ENCODE data around the gene MCM7. TPM values are rescaled to one million over a fixed set of nuclear protein-coding genes. Genes with fewer than 3 reads are reported as not detected.

Gene MCM7
- total RNA-seq, 1 donor from 2014 or later: 21.6 TPM

GRCh38 chr7:100126239-100126930 lies 25.2 kb upstream of the MCM7 start:
- ATAC-seq (ENCODE audit: poor library complexity) (peak; percentile 34), DNase-seq (no peak)
- intact Hi-C loops (cut with DNase I): no loop called here

DNA sequence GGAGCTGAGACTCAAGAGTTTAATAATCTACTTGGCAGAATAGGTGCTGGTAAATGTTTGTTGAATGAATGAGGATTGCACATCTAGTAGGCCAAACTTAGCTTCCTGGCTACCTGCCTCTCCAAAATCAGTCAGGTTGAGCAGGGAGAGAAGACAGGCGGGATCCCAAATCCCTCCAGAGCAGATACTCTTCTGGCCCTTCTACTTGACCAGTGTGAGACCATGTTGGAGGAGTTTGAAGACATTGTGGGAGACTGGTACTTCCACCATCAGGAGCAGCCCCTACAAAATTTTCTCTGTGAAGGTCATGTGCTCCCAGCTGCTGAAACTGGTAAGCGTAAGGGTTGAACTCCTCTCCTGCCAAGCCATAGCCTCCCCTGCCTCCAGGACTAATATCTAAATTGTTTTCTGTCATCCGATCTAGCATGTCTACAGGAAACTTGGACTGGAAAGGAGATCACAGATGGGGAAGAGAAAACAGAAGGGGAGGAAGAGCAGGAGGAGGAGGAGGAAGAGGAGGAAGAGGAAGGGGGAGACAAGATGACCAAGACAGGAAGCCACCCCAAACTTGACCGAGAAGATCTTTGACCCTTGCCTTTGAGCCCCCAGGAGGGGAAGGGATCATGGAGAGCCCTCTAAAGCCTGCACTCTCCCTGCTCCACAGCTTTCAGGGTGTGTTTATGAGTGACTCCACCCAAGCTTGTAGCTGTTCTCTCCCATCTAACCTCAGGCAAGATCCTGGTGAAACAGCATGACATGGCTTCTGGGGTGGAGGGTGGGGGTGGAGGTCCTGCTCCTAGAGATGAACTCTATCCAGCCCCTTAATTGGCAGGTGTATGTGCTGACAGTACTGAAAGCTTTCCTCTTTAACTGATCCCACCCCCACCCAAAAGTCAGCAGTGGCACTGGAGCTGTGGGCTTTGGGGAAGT lies 23.4 kb upstream of the MCM7 start:
- intact Hi-C loops (cut with DNase I): no loop called here
- no peak for ATAC-seq (ENCODE audit: poor library complexity)
- DNase-seq: no peak

GRCh38 chr7:100122568-100122967 lies 21.4 kb upstream of the MCM7 start:
- ATAC-seq (ENCODE audit: poor library complexity) (no peak), DNase-seq (no peak)
- intact Hi-C loops (cut with DNase I): no loop called here

GRCh38 chr7:100122067-100122466 lies 20.9 kb upstream of the MCM7 start:
- ATAC-seq (ENCODE audit: poor library complexity) (no peak), DNase-seq (no peak)
- intact Hi-C loops (cut with DNase I): no loop called here

DNA sequence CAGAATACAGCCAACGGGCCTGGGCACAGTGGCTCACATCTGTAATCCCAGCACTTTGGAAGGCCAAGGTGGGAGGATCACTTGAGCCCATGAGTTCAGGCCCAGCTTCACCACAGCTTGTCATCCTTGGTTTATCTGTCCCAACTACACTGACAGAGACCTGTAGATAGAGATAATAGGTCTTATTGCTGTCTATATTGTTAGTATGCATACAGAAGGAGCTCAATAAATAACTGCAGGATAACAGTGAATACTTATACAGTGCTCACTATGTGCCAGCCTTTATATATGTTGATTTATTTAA lies 19.5 kb upstream of the MCM7 start:
- ATAC-seq (ENCODE audit: poor library complexity): no peak
- DNase-seq: no peak
- intact Hi-C loops (cut with DNase I): no loop called here

GRCh38 chr7:100119970-100120732 lies 19.0 kb upstream of the MCM7 start:
- ATAC-seq (ENCODE audit: poor library complexity): peak; percentile 77
- intact Hi-C loops (cut with DNase I): no loop called here
- peak; percentile 69 for DNase-seq

- DNase-seq: peak; percentile 97
- ATAC-seq (ENCODE audit: poor library complexity): peak; percentile 98
- intact Hi-C loops (cut with DNase I): no loop called here
Observed at GRCh38 chr7:100119072-100119969, 18.1 kb upstream of the MCM7 start, which contains the start of the genes CNPY4 and TAF6. Gene CNPY4, plus strand, starts transcription at chr7:100119634. Its CDS starts 111 bp downstream, at chr7:100119745. Gene TAF6, minus strand, starts transcription at chr7:100119358. Its CDS starts 5,149 bp downstream, at chr7:100114209.

DNA sequence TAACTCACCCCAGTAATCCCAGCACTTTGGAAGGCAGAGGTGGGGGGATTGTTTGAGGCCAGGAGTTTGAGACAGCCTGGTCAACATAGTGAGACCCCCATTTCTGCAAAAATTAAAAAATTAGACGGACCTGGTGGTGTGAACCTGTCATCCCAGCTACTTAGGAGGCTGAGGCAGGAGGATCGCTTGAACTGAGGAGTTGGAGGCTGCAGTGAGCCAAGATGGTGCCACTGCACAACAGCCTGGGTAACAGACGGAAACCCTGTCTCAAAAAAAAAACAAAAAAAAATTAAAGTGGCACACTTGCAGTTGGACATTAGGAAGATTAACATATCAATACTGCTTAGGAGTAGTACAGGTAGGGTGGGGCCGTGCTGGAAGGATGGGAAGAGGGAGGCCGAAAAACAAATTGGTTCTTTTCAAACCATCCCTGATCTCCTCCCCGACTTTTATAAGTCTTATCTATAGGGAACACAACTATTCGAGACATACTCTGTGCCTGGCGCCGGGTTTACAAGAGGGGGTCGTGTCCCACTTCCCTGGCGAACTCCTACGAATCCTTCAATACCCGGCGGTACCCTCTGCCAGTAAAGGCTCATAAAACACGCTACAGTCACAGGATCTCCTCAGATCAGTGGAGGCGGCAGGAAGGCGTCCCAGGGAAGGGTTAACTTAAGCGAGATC lies 17.3 kb upstream of the MCM7 start:
- intact Hi-C loops (cut with DNase I): no loop called here
- DNase-seq: no peak
- ATAC-seq (ENCODE audit: poor library complexity): no peak

DNA sequence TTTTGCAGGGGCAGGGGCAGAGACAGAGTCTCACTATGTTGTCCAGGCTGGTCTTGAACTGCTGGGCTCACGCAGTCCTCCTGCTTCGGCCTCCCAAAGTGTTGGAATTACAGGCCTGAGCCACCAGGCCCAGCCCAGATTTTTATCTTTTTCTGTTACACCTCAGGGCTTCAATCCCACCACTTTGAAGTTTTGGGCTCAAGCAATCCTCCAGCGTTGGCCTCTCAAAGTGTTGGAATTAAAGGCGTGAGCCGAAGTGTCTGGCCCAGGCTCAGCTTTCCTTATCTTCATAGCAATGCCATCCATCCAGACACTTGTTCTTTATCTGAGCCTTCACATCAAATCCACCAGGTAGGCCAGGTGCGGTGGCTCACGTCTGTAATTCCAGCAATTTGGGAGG lies 13.8 kb upstream of the MCM7 start:
- intact Hi-C loops (cut with DNase I): no loop called here
- ATAC-seq (ENCODE audit: poor library complexity) (no peak), DNase-seq (no peak)

DNA sequence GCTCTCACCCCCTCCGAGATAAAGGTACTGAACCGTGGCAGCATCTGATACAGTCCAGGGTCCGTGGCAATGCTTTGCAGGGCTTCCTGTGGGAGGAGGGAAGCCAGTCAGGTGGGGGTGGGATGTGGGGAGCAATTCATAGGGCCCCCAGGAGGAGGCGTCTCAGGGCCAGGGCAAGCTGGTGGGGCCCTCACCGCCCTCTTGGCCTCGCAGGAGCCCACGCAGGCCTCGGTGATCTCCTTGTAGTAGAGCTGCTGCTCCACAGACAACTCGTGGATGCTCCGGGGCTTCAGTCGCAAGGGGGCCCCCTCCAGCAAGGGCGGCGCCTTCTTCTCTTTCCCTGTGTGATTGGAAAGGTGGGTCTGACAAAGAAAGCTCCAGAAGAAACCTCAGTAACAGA lies 10.7 kb upstream of the MCM7 start:
- intact Hi-C loops (cut with DNase I): no loop called here
- DNase-seq: no peak
- no peak for ATAC-seq (ENCODE audit: poor library complexity)

GRCh38 chr7:100111156-100111555 lies 10.0 kb upstream of the MCM7 start:
- ATAC-seq (ENCODE audit: poor library complexity) (no peak), DNase-seq (no peak)
- intact Hi-C loops (cut with DNase I): no loop called here

- no peak for ATAC-seq (ENCODE audit: poor library complexity)
- DNase-seq: no peak
- intact Hi-C loops (cut with DNase I): no loop called here
Observed at GRCh38 chr7:100109521-100110163, 8.4 kb upstream of the MCM7 start.

- DNase-seq (no peak), ATAC-seq (ENCODE audit: poor library complexity) (no peak)
- intact Hi-C loops (cut with DNase I): no loop called here
Observed at GRCh38 chr7:100107890-100108289, 6.7 kb upstream of the MCM7 start.

DNA sequence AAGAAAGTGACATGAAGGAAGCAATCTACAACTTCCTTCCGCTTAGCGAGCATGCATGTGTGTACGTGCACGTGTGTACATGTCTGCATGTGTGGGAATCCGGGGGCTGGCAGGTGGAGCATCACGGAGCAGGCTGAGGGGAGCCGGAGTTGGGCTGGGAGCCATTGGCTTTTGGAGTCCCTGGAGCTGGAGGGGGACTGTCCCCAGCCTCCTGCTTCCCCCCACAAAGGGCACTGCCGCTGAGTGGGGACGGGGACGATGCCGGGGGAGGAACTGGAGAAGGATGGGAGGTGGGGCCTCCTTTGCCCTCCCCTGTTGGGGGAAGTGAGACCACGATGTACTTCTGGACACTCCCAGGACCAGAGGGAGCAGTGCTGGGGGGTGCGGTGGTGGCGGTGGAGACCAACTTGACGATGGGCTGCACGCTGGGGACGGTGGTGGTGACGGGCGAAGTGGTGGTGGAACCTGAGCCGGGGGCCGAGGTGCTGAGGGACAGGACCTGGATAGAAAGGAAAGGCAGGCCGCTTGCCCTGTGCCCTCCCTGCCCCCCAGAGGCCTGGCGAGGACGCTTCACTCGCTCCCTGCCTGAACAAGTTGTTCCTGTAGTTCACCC lies 6.0 kb upstream of the MCM7 start:
- intact Hi-C loops (cut with DNase I): no loop called here
- DNase-seq: no peak
- ATAC-seq (ENCODE audit: poor library complexity): no peak

DNA sequence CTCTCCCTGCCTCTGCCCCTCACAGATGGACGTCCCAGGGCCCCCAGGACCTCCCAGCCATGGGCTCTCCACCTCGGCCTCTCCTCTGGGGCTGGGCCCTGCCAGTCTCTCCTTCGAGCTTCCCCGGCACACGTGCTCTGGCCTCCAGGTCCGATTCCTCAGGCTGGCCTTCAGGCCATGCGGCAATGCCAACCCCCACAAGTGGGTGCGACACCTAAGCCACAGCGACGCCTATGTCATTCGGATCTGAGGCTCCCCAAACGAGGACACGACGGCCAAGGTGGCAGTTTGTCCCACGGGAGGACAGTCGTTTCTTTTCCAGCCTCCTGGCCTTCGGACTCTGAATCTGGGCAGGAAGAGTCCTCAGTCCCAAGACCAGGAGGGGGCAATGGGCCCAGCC lies 5.4 kb upstream of the MCM7 start:
- no peak for DNase-seq
- intact Hi-C loops (cut with DNase I): no loop called here
- ATAC-seq (ENCODE audit: poor library complexity): no peak

DNA sequence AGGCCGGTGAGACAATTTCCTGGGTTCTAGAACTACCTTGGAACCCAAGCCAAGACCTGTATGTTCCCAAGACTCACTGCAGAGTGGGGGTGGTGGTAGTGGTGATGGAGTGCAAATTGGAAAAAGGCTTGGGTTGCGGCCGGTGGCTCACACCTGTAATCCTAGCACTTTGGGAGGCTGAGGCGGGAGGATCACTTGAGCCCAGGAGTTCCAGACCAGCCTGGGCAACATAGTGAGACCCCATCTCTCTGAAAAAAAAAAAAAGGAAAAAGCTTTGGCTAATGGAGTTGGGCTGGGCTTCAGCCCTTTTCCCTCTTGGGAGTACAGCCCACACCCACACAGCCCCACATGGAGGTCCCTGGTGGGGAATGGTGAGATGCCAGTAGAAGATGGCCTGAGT lies 4.3 kb upstream of the MCM7 start:
- DNase-seq: no peak
- intact Hi-C loops (cut with DNase I): no loop called here
- no peak for ATAC-seq (ENCODE audit: poor library complexity)
